GM12892 (cell line): ENCODE measurements around the gene PMM2.
A peak's percentile ranks its signal among the peaks of the same experiment; 100 is the strongest.

ENCODE experiments used
- POLR2A ChIP-seq: IDR thresholded peaks from 2 replicates; pipeline ENCODE4 v1.6.1; 2011; ENCODE audit warnings: low read depth, low read length, control low read depth
- POLR2AphosphoS5 ChIP-seq: IDR thresholded peaks from 2 replicates; pipeline ENCODE4 v1.6.1; 2011; ENCODE audit warnings: low read depth, low read length, control low read depth

DNA sequence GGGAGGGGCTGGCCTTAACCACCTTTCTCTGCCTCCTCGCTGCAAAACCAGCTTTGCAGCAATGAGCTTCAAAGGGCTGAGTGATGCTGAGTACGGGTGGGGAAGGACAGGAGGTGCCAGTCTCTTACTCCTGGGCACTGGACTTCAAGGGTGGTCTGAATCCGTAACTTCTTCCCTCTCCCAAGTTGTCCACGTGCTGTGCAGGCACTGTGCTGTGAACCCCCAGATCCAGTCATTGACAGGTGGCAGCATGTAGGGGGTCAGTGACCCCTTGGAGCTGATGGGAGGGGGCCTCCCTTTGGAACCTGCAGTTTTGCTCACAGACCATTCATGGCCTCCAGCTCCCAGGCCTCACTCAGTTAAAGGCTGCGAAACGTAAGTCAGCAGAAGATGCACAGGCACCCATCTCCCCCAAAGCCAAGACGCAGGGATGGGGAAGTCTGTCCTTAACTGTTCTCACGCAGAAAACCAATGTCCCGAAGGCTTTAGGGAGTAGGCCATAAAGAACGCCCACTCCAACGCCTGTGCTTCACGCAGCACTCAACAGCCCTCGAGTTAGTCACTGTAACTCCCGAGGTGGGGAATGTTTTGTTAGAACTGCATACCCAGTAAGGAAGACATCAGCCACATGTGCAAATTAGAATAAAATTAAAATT is 92.4 kb downstream of the PMM2 start:
- TF ChIP-seq POLR2AphosphoS5 (no peak), POLR2A (0 out of 2 replicates have a peak, but pooled peaks have one; percentile 23)
